Measurements from ENCODE around the gene HSD17B12.

DNA sequence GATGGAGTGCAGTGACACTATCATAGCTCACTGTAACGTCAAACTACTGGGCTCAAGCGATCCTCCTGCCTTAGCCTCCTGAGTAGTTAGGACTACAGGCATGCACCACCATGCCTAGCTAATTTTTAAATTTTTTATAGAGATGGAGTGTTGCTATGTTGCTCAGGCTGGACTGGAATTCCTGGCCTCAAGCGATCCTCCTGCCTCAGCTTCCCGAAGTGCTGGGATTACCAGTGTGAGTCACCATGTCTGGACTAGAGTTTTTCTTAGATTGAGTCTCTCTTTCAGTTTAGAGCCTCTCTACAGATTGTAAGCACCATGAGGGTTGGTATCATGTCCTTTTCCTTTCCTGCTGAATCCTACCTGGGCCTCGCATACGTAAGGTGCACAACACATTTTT is 142.8 kb downstream of the HSD17B12 start:
- TF ChIP-seq POLR2A (IDR thresholded peaks at IDR 0.05): no peak
- TF ChIP-seq, protein P1, sequence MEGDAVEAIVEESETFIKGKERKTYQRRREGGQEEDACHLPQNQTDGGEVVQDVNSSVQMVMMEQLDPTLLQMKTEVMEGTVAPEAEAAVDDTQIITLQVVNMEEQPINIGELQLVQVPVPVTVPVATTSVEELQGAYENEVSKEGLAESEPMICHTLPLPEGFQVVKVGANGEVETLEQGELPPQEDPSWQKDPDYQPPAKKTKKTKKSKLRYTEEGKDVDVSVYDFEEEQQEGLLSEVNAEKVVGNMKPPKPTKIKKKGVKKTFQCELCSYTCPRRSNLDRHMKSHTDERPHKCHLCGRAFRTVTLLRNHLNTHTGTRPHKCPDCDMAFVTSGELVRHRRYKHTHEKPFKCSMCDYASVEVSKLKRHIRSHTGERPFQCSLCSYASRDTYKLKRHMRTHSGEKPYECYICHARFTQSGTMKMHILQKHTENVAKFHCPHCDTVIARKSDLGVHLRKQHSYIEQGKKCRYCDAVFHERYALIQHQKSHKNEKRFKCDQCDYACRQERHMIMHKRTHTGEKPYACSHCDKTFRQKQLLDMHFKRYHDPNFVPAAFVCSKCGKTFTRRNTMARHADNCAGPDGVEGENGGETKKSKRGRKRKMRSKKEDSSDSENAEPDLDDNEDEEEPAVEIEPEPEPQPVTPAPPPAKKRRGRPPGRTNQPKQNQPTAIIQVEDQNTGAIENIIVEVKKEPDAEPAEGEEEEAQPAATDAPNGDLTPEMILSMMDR (IDR thresholded peaks at IDR 0.05): no peak
